SK-N-SH treated with all-trans-retinoic acid at 6 μM for 48 hours (cell line): ENCODE results near the gene MAPKAPK2.
A peak's percentile ranks its signal among the peaks of the same experiment; 100 is the strongest.

ENCODE experiments used
- ATAC-seq: fragments of 200-7000 bp; cut with Tn5 transposase; 3 replicates; pipeline ENCODE4 v1.9.1; 2020; ENCODE audit warnings: mild to moderate bottlenecking, moderate library complexity
- ARNTL ChIP-seq: fragments of 450-650 bp; formaldehyde crosslinking; IDR thresholded peaks from 2 replicates; pipeline ENCODE4 v1.5.0; 2020; ENCODE audit warnings: low read depth, mild to moderate bottlenecking, moderate library complexity, borderline replicate concordance
- BACH2 ChIP-seq: fragments of 250-450 bp; sonication (Bioruptor Pico); IDR thresholded peaks from 2 replicates; pipeline ENCODE4 v1.9.0; 2021; ENCODE audit warnings: mild to moderate bottlenecking, borderline replicate concordance
- CREB5 ChIP-seq: fragments of 250-450 bp; sonication (Bioruptor Pico); IDR thresholded peaks from 2 replicates; pipeline ENCODE4 v1.5.1; 2020; ENCODE audit warnings: low read depth, mild to moderate bottlenecking, moderate library complexity
- CSDC2 ChIP-seq: fragments of 250-450 bp; sonication (Bioruptor Pico); IDR thresholded peaks from 2 replicates; pipeline ENCODE4 v1.5.0; 2020; ENCODE audit warnings: mild to moderate bottlenecking, moderate library complexity
- CSRNP3 ChIP-seq: fragments of 250-450 bp; sonication (Bioruptor Pico); IDR thresholded peaks from 2 replicates; pipeline ENCODE4 v1.5.1; 2021; ENCODE audit warnings: mild to moderate bottlenecking, moderate library complexity
- ESRRG ChIP-seq: fragments of 250-450 bp; sonication (Bioruptor Pico); IDR thresholded peaks from 2 replicates; pipeline ENCODE4 v1.6.1; 2021; ENCODE audit warnings: mild to moderate bottlenecking
- GLIS3 ChIP-seq: fragments of 250-450 bp; sonication (Bioruptor Pico); IDR thresholded peaks from 2 replicates; pipeline ENCODE4 v1.5.0; 2020; ENCODE audit warnings: mild to moderate bottlenecking, moderate library complexity
- ISL1 ChIP-seq: fragments of 250-450 bp; sonication (Bioruptor Pico); IDR thresholded peaks from 2 replicates; pipeline ENCODE4 v2.1.2; 2022; ENCODE audit warnings: mild to moderate bottlenecking, moderate library complexity
- OSR1 ChIP-seq: fragments of 250-450 bp; sonication (Bioruptor Pico); IDR thresholded peaks from 2 replicates; pipeline ENCODE4 v1.8.0; 2022; ENCODE audit warnings: moderate library complexity, mild to moderate bottlenecking, inconsistent platforms
- PATZ1 ChIP-seq: fragments of 250-450 bp; sonication (Bioruptor Pico); IDR thresholded peaks from 2 replicates; pipeline ENCODE4 v1.8.0; 2020; ENCODE audit warnings: mild to moderate bottlenecking, moderate library complexity, borderline replicate concordance
- POU6F1 ChIP-seq: fragments of 250-450 bp; sonication (Bioruptor Pico); IDR thresholded peaks from 2 replicates; pipeline ENCODE4 v1.8.0; 2021; ENCODE audit warnings: low read depth, mild to moderate bottlenecking, moderate library complexity, borderline replicate concordance
- PPARA ChIP-seq: fragments of 250-450 bp; sonication (Bioruptor Pico); IDR thresholded peaks from 2 replicates; pipeline ENCODE4 v1.5.0; 2020; ENCODE audit warnings: mild to moderate bottlenecking, borderline replicate concordance
- RARB ChIP-seq: fragments of 250-450 bp; sonication (Bioruptor Pico); IDR thresholded peaks from 2 replicates; pipeline ENCODE4 v1.8.0; 2021; ENCODE audit warnings: mild to moderate bottlenecking, moderate library complexity
- TCF4 ChIP-seq: fragments of 250-450 bp; sonication (Bioruptor Pico); IDR thresholded peaks from 2 replicates; pipeline ENCODE4 v1.8.0; 2021; ENCODE audit warnings: mild to moderate bottlenecking, moderate library complexity, borderline replicate concordance
- TOX ChIP-seq: fragments of 250-450 bp; sonication (Bioruptor Pico); IDR thresholded peaks from 2 replicates; pipeline ENCODE4 v1.8.0; 2021; ENCODE audit warnings: mild to moderate bottlenecking, moderate library complexity, borderline replicate concordance
- TSHZ2 ChIP-seq: fragments of 250-450 bp; sonication (Bioruptor Pico); IDR thresholded peaks from 2 replicates; pipeline ENCODE4 v1.5.0; 2020; ENCODE audit warnings: mild to moderate bottlenecking, moderate library complexity
- ZC3H10 ChIP-seq: fragments of 250-450 bp; sonication (Bioruptor Pico); IDR thresholded peaks from 2 replicates; pipeline ENCODE4 v1.5.1; 2021; ENCODE audit warnings: mild to moderate bottlenecking, moderate library complexity
- ZFP3 ChIP-seq: fragments of 250-450 bp; sonication (Bioruptor Pico); IDR thresholded peaks from 2 replicates; pipeline ENCODE4 v1.5.0; 2020; ENCODE audit warnings: mild to moderate bottlenecking, moderate library complexity
- ZFP30 ChIP-seq: fragments of 450-650 bp; formaldehyde crosslinking; IDR thresholded peaks from 2 replicates; pipeline ENCODE4 v1.5.0; 2022; ENCODE audit warnings: mild to moderate bottlenecking, moderate library complexity
- ZNF565 ChIP-seq: fragments of 450-650 bp; formaldehyde crosslinking; conservative IDR thresholded peaks from 2 replicates; pipeline ENCODE4 v1.5.0; 2020; ENCODE audit warnings: low read depth, mild to moderate bottlenecking, moderate library complexity
- ZNF70 ChIP-seq: fragments of 450-650 bp; formaldehyde crosslinking; IDR thresholded peaks from 2 replicates; pipeline ENCODE4 v1.5.0; 2020; ENCODE audit warnings: mild to moderate bottlenecking, moderate library complexity
- ZNF8 ChIP-seq: fragments of 450-650 bp; formaldehyde crosslinking; IDR thresholded peaks from 2 replicates; pipeline ENCODE4 v1.5.0; 2020; ENCODE audit warnings: mild to moderate bottlenecking, moderate library complexity

MAPKAPK2 gene

GRCh38 chr1:206690516-206690915 is 5.8 kb downstream of the MAPKAPK2 start:
- no peak for TF ChIP-seq CREB5 (CRISPR knock-in tag)
- no peak for TF ChIP-seq ZC3H10 (CRISPR knock-in tag)
- no peak for TF ChIP-seq PATZ1
- no peak for TF ChIP-seq TOX (CRISPR knock-in tag)
- TF ChIP-seq PPARA (CRISPR knock-in tag): no peak
- no peak for TF ChIP-seq RARB (CRISPR knock-in tag)
- no peak for TF ChIP-seq BACH2 (CRISPR knock-in tag)
- no peak for TF ChIP-seq TSHZ2 (CRISPR knock-in tag)
- TF ChIP-seq GLIS3 (CRISPR knock-in tag): no peak
- no peak for TF ChIP-seq POU6F1 (CRISPR knock-in tag)
- no peak for TF ChIP-seq CSDC2 (CRISPR knock-in tag)
- TF ChIP-seq OSR1: no peak
- TF ChIP-seq ESRRG (CRISPR knock-in tag): no peak
- no peak for TF ChIP-seq ZNF70
- TF ChIP-seq, all 23 proteins: peak for 0
- ATAC-seq: no peak

GRCh38 chr1:206691604-206692003 is 6.9 kb downstream of the MAPKAPK2 start:
- TF ChIP-seq ARNTL (CRISPR knock-in tag): no peak
- no peak for TF ChIP-seq TSHZ2 (CRISPR knock-in tag)
- no peak for TF ChIP-seq TCF4 (CRISPR knock-in tag)
- ATAC-seq: no peak

- ATAC-seq: peak; percentile 93
- TF ChIP-seq CSDC2 (CRISPR knock-in tag) (no peak), ESRRG (CRISPR knock-in tag) (no peak), ZFP3 (no peak), RARB (CRISPR knock-in tag) (no peak), CSRNP3 (CRISPR knock-in tag) (no peak), ARNTL (CRISPR knock-in tag) (no peak), ISL1 (no peak), ZNF70 (no peak), ZNF565 (CRISPR knock-in tag) (no peak), GLIS3 (CRISPR knock-in tag) (no peak), ZNF8 (no peak), TSHZ2 (CRISPR knock-in tag) (no peak), ZC3H10 (CRISPR knock-in tag) (no peak), PPARA (CRISPR knock-in tag) (no peak), BACH2 (CRISPR knock-in tag) (no peak), OSR1 (no peak), ZFP30 (CRISPR knock-in tag) (no peak)
Measured at GRCh38 chr1:206693029-206693428, 8.3 kb downstream of the MAPKAPK2 start.
